Motor neuron (in vitro differentiated cells): ENCODE measurements around the gene SIRPA. TPM values are rescaled to one million over a fixed set of nuclear protein-coding genes. Genes with fewer than 3 reads are reported as not detected.
A peak's percentile ranks its signal among the peaks of the same experiment; 100 is the strongest.

Source experiments
- ATAC-seq, 8 experiments: fragments of 200-7000 bp; cut with Tn5 transposase; replicated peaks in 6 of 8; 2 replicates each; pipeline ENCODE4 v1.8.0; 2021; ENCODE audit warnings: mild to moderate bottlenecking in 8 of 8, moderate library complexity in 8 of 8
- H3K27ac ChIP-seq, 2 donors: fragments of 250-450 bp; sonication (Bioruptor Pico); 2 replicates each; pipeline ENCODE4 v1.9.0; 2021; ENCODE audit warnings: antibody characterized with exemption in 2 of 2, mild to moderate bottlenecking in 2 of 2, moderate library complexity in 1 of 2
- H3K4me1 ChIP-seq, 2 donors: fragments of 250-450 bp; sonication (Bioruptor Pico); replicated peaks in 1 of 2; 2 replicates each; pipeline ENCODE4 v1.6.1; 2021; ENCODE audit warnings: antibody characterized with exemption in 2 of 2, mild to moderate bottlenecking in 2 of 2, moderate library complexity in 1 of 2
- H3K4me3 ChIP-seq, 5 donors: fragments of 250-450 bp; sonication (Bioruptor Pico); 2 replicates each; pipeline ENCODE4 v1.9.0; 2021; ENCODE audit warnings: antibody characterized with exemption in 5 of 5, mild to moderate bottlenecking in 5 of 5, moderate library complexity in 4 of 5
- WGBS, 10 experiments: fragments of 450-650 bp; shearing (Covaris generic); methylation state at CpG; one replicate each; pipeline ENCODE4 v1.0.0; 2022; 5-methylcytosine and 5-hydroxymethylcytosine counted together
- in situ Hi-C, 9 experiments: fragments of 400-800 bp; cut with MboI; loops; one replicate each; pipeline ENCODE4 v1.15.0; 2021; ENCODE audit warnings: low sequenced_read_pairs in 9 of 9, low pct_unique_long_range_greater_than_20kb in 2 of 9; ENCODE audit not compliant: unreplicated experiment in 9 of 9
- total RNA-seq, 8 experiments: library from RNA; unstranded; fragments of 300-600 nt; gene quantifications; 2 replicates each; pipeline versions ENCODE4 v1.2.3 to v1.2.4, GENCODE V29; 2022

Gene SIRPA
- total RNA-seq, 8 experiments from 2014 or later, result 1.7 to 47.3 (median 2.4) TPM

DNA sequence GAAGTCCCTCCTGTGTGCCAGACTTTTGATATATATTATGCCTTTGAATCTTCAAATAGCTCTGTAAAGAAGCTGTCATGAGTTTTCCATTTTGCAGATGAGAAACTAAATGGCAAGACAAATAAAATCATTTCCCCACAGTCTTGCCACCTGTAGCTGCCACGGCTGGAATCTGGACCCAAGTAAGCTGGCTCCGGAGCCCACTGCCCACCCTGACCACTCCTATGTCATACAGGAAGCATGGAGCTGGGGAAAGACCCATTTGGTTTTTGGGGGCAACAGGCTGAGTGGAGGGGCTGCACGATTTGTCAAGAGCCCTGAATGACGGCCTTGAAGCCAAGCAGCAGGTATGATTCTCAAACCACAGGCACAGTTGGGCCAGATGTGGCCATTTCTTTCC lies 10.0 kb upstream of the SIRPA start:
- Histone ChIP-seq H3K4me1 (peaks cover 0 to 5% of the 10 kb centered on the region in 2 donors), H3K27ac (no peak overlapping the region), H3K4me3 (no peak overlapping the region)
- ATAC-seq, result no peak
- WGBS, 10 experiments, result 25 to 93% (median 74%) methylated on average over 1 to 4 of the region's 4 CpGs; no CpG with 5 or more reads in 4 of the 10 experiments
- in situ Hi-C loops, result no loop called here

GRCh38 chr20:1885940-1886693 lies 9.1 kb upstream of the SIRPA start:
- no peak for ATAC-seq
- no peak overlapping the region for H3K27ac ChIP-seq
- H3K4me1 ChIP-seq, result peaks cover 0 to 5% of the 10 kb centered on the region in 2 donors
- no peak overlapping the region for H3K4me3 ChIP-seq
- in situ Hi-C loops, result no loop called here
- WGBS, 10 experiments, result 22 to 100% (median 78%) methylated on average over 2 to 6 of the region's 9 CpGs; no CpG with 5 or more reads in 4 of the 10 experiments

DNA sequence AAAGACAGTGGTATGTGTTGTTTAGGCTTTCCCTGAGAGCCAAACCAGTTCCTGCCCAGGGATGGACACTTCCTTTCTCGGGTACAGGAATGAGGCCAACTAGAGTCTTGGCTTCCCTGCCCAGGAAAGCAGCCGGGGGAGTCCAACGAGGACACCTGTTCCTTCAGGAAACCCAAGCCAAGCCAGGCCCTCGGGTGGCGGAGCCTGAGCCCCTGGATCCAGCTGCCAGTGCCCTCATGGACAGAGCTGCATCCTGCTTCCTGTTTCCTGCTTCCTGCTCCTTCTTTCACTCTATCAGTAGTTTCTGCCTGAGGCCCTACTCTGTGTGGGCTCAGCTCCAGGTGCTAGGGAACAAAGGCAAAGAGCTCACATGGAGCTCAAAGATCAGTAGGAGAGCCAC lies 7.9 kb upstream of the SIRPA start:
- in situ Hi-C loops, result no loop called here
- Histone ChIP-seq H3K4me1 (peaks cover 0 to 5% of the 10 kb centered on the region in 2 donors), H3K4me3 (no peak overlapping the region), H3K27ac (no peak overlapping the region)
- no peak for ATAC-seq
- 25 to 74% (median 59%) methylated on average over 2 to 4 of the region's 5 CpGs; no CpG with 5 or more reads in 6 of the 10 experiments for WGBS, 10 experiments

DNA sequence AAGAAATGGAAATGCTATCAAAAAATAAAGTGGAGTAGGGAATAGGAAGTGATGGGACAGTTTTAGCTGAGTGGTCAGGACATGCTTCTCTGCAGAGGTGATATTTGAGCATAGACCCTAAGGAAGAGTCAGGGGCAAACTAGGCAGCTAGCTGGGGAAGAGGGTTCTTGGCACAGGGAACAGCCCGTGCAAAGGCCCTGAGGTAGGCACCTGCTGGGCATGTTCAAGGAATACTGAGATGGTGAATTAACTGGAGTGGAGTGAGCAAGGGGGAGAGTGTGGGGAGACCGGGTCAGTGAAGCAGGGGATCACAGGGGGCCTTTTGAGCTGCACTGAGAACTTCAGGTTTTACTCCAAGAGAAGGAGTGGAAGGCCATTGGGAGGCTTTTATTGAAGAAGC lies 7.5 kb upstream of the SIRPA start:
- in situ Hi-C loops, result no loop called here
- H3K4me1 ChIP-seq, result peaks cover 0 to 8% of the 10 kb centered on the region in 2 donors
- H3K27ac ChIP-seq, result no peak overlapping the region
- 35 to 100% (median 80%) methylated on average over 1 to 2 of the region's 2 CpGs; no CpG with 5 or more reads in 6 of the 10 experiments for WGBS, 10 experiments
- no peak for ATAC-seq
- no peak overlapping the region for H3K4me3 ChIP-seq

- Histone ChIP-seq H3K4me3 (no peak overlapping the region), H3K4me1 (peaks cover 0 to 6% of the 10 kb centered on the region in 2 donors), H3K27ac (no peak overlapping the region)
- ATAC-seq, result peak in 6 of 8 experiments; percentile 18 to 81 (median 31)
- 33 to 100% (median 79%) methylated on average over 1 to 6 of the region's 7 CpGs; no CpG with 5 or more reads in 4 of the 10 experiments for WGBS, 10 experiments
- in situ Hi-C loops, result no loop called here
These were observed 6.3 kb upstream of the SIRPA start for GRCh38 chr20:1888796-1889463.

- 41 to 100% (median 70%) methylated on average over 1 to 10 of the region's 14 CpGs; no CpG with 5 or more reads in 2 of the 10 experiments for WGBS, 10 experiments
- no peak overlapping the region for H3K27ac ChIP-seq
- ATAC-seq, result no peak
These were observed 4.5 kb upstream of the SIRPA start for GRCh38 chr20:1890469-1891262.

GRCh38 chr20:1891263-1892118 lies 3.7 kb upstream of the SIRPA start:
- H3K4me3 ChIP-seq, result no peak overlapping the region
- in situ Hi-C loops, result no loop called here
- no peak for ATAC-seq
- WGBS, 10 experiments, result 40 to 90% (median 84%) methylated on average over 1 to 17 of the region's 17 CpGs; no CpG with 5 or more reads in 2 of the 10 experiments
- H3K4me1 ChIP-seq, result peaks cover 0 to 7% of the 10 kb centered on the region in 2 donors
- H3K27ac ChIP-seq, result no peak overlapping the region

More at GRCh38 chr20:1890469-1891262, 4.5 kb upstream of the SIRPA start:
- H3K4me1 ChIP-seq, result peaks cover 0 to 7% of the 10 kb centered on the region in 2 donors
- in situ Hi-C loops, result no loop called here
- no peak overlapping the region for H3K4me3 ChIP-seq

DNA sequence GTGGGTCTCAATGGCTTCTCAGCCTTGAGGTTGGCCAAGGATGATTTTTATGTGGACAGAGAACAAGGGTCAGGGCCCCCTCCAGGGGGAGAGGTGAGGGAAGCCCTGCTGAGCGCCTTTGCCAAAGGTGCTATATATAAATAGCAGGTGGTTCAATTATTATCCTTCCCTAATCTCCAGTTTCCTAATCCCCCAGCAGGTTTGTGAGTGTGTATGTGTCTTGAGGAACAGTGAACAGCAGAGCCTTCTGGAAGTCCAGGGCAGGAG lies 3.2 kb upstream of the SIRPA start:
- in situ Hi-C loops, result no loop called here
- 100% methylated on average over 1 of the region's 1 CpG; no CpG with 5 or more reads in 7 of the 10 experiments for WGBS, 10 experiments
- ATAC-seq, result no peak
- no peak overlapping the region for H3K4me3 ChIP-seq
- H3K4me1 ChIP-seq, result peaks cover 0 to 7% of the 10 kb centered on the region in 2 donors
- H3K27ac ChIP-seq, result no peak overlapping the region

- Histone ChIP-seq H3K4me3 (peak overlapping the region; percentile 51 to 100 (median 69)), H3K27ac (peak overlapping the region in 1 of 2 donors; percentile 64), H3K4me1 (peaks cover 0 to 12% of the 10 kb centered on the region in 2 donors)
- ATAC-seq, result peak in 1 of 8 experiments; percentile 0
- in situ Hi-C loops, result no loop called here
- 20 to 60% (median 30%) methylated on average over 2 to 4 of the region's 54 CpGs; no CpG with 5 or more reads in 7 of the 10 experiments for WGBS, 10 experiments
These were observed 1.3 kb upstream of the SIRPA start for GRCh38 chr20:1893721-1894470.

DNA sequence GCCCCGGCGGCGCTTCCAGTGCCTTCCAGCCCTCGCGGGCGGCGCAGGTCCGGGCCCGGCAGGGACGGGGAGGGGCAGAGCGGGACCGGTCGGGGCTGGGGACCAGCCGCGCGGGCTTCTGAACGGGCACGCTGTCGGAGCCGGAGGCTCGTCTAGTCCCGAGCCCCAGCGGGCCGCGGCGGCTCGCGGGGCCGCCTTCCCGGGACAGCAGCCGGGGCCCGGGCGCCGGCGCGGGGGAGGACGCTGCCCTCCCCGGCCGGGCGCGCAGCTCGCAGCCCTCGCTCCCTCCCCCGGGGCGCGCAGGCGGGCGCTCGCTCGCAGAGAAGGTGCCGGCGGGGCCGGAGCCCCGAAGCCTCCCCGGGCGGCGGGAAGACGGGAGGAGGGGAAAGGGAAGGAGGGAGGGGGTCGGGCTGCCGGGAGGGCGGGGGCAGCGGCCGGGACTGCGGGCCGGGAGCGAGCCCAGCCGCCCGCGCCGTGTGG lies 696 bp upstream of the SIRPA start:
- Histone ChIP-seq H3K27ac (peak overlapping the region; percentile 10 to 64), H3K4me1 (peaks cover 0 to 12% of the 10 kb centered on the region in 2 donors), H3K4me3 (peak overlapping the region; percentile 51 to 100 (median 69))
- in situ Hi-C loops, result no loop called here
- peak; percentile 55 to 90 (median 74) for ATAC-seq
- WGBS, 10 experiments, result 3% methylated on average over 8 of the region's 70 CpGs; no CpG with 5 or more reads in 9 of the 10 experiments

DNA sequence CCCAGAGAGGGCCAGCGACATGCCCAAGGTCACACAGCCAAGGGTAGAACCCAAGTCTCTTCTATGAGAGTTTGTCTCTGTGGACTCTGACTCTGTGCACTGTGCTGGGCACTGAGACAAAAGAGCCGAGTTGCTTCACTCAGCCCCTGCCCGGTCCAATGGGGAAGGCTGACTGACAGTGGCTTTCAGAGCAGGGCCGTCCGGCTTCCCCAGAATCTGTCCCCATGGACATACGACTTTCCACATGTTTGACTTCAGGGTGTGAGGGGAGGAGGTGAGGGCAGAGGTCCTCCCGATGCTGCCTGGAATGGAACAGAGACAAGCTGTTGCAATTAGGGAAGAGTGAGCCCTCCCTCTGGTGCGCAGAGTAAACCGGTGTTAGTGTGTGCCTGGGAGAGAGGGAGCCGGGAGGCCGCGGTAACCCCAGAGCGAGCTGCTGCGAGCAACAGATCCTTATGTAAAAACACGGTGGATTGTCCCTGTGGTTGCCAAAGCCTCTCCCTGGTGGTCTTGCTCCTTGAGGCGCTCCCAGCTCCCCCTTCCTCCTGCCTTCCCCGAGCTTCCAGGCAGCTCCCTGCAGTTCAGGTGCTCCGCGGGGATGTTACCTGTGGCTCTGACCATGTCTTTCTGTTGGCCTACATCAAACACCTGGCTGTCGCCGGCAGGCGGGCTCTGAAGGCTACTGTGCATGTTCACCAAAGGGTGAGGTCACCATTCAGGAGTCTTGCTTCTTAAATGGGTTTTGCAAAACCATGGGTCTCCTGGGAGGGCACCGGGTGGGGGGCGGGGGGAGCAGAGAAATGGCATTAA lies 672 bp downstream of the SIRPA start:
- in situ Hi-C loops, result no loop called here
- Histone ChIP-seq H3K27ac (peak overlapping the region in 1 of 2 donors; percentile 64), H3K4me3 (peak overlapping the region; percentile 51 to 100 (median 69)), H3K4me1 (peaks cover 0 to 12% of the 10 kb centered on the region in 2 donors)
- peak in 2 of 8 experiments; percentile 4 to 6 for ATAC-seq
- 0 to 18% (median 4%) methylated on average over 1 to 21 of the region's 24 CpGs; no CpG with 5 or more reads in 2 of the 10 experiments for WGBS, 10 experiments
